Measurements from ENCODE around the gene ADAMTS16.

ADAMTS16 gene

GRCh38 chr5:5359618-5360017, 219.5 kb downstream of the ADAMTS16 start:
- Histone ChIP-seq H2AFZ (ENCODE audit: low read length) (no peak overlapping the region), H3K27me3 (replicated peaks; ENCODE audit: insufficient read depth, low read length) (no peaks in the 10 kb centered on the region), H3K4me2 (ENCODE audit: low read depth, low read length) (no peak overlapping the region), H4K20me1 (ENCODE audit: insufficient read depth, low read length) (no peaks in the 10 kb centered on the region), H3K4me3 (ENCODE audit: low read length) (no peak overlapping the region), H3K79me2 (ENCODE audit: low read length) (no peaks in the 10 kb centered on the region), H3K9me3 (replicated peaks; ENCODE audit: insufficient read depth, low read length) (no peaks in the 10 kb centered on the region), H3K27ac (ENCODE audit: low read length) (no peak overlapping the region), H3K36me3 (replicated peaks; ENCODE audit: insufficient read depth, low read length) (no peaks in the 10 kb centered on the region), H3K9me2 (replicated peaks; ENCODE audit: insufficient read depth, low read length) (no peaks in the 10 kb centered on the region; the same call in 1 of the 2 replicates), H3F3A (ENCODE audit: insufficient read depth, low read length) (no peaks in the 10 kb centered on the region), H3K4me1 (ENCODE audit: low read length) (no peaks in the 10 kb centered on the region), H3K9ac (ENCODE audit: low read length) (no peak overlapping the region)
- no peak for DNase-seq
- TF ChIP-seq EZH2 (optimal IDR thresholded peaks at IDR 0.05; ENCODE audit: low read depth, low read length) (no peak), CTCF (IDR thresholded peaks at IDR 0.05; ENCODE audit: low read length) (no peak), EZH2phosphoT487 (IDR thresholded peaks at IDR 0.05; ENCODE audit: low read length) (no peak)

GRCh38 chr5:5360363-5360940, 220.3 kb downstream of the ADAMTS16 start:
- Histone ChIP-seq H3K27ac (ENCODE audit: low read length) (no peak overlapping the region), H3K9me3 (replicated peaks; ENCODE audit: insufficient read depth, low read length) (no peaks in the 10 kb centered on the region), H2AFZ (ENCODE audit: low read length) (no peak overlapping the region), H3K79me2 (ENCODE audit: low read length) (no peaks in the 10 kb centered on the region), H3K36me3 (replicated peaks; ENCODE audit: insufficient read depth, low read length) (no peaks in the 10 kb centered on the region), H3K9ac (ENCODE audit: low read length) (no peak overlapping the region), H3K4me1 (ENCODE audit: low read length) (no peaks in the 10 kb centered on the region), H3K9me2 (replicated peaks; ENCODE audit: insufficient read depth, low read length) (no peaks in the 10 kb centered on the region), H3F3A (ENCODE audit: insufficient read depth, low read length) (no peaks in the 10 kb centered on the region), H3K4me2 (ENCODE audit: low read depth, low read length) (no peak overlapping the region), H4K20me1 (ENCODE audit: insufficient read depth, low read length) (no peaks in the 10 kb centered on the region), H3K4me3 (ENCODE audit: low read length) (no peak overlapping the region), H3K27me3 (replicated peaks; ENCODE audit: insufficient read depth, low read length) (no peaks in the 10 kb centered on the region)
- TF ChIP-seq EZH2 (optimal IDR thresholded peaks at IDR 0.05; ENCODE audit: low read depth, low read length) (no peak), EZH2phosphoT487 (IDR thresholded peaks at IDR 0.05; ENCODE audit: low read length) (no peak), CTCF (IDR thresholded peaks at IDR 0.05; ENCODE audit: low read length) (no peak)
- no peak for DNase-seq

GRCh38 chr5:5360941-5361520, 220.9 kb downstream of the ADAMTS16 start:
- Histone ChIP-seq H3K79me2 (ENCODE audit: low read length) (no peaks in the 10 kb centered on the region), H3K9me2 (replicated peaks; ENCODE audit: insufficient read depth, low read length) (no peaks in the 10 kb centered on the region), H3K9me3 (replicated peaks; ENCODE audit: insufficient read depth, low read length) (no peaks in the 10 kb centered on the region), H3K9ac (ENCODE audit: low read length) (no peak overlapping the region), H4K20me1 (ENCODE audit: insufficient read depth, low read length) (no peaks in the 10 kb centered on the region), H2AFZ (ENCODE audit: low read length) (no peak overlapping the region), H3K27ac (ENCODE audit: low read length) (no peak overlapping the region), H3F3A (ENCODE audit: insufficient read depth, low read length) (no peaks in the 10 kb centered on the region), H3K36me3 (replicated peaks; ENCODE audit: insufficient read depth, low read length) (no peaks in the 10 kb centered on the region), H3K4me3 (ENCODE audit: low read length) (no peak overlapping the region), H3K4me1 (ENCODE audit: low read length) (no peaks in the 10 kb centered on the region), H3K4me2 (ENCODE audit: low read depth, low read length) (no peak overlapping the region), H3K27me3 (replicated peaks; ENCODE audit: insufficient read depth, low read length) (no peaks in the 10 kb centered on the region)
- no peak for DNase-seq
- no peak for TF ChIP-seq EZH2phosphoT487 (IDR thresholded peaks at IDR 0.05; ENCODE audit: low read length)

GRCh38 chr5:5363045-5363444, 222.9 kb downstream of the ADAMTS16 start:
- no peak for DNase-seq

More at GRCh38 chr5:5363045-5363444, 222.9 kb downstream of the ADAMTS16 start:
- H3K4me2 ChIP-seq (ENCODE audit: low read depth, low read length) = no peak overlapping the region
- H3K9me3 ChIP-seq (replicated peaks; ENCODE audit: insufficient read depth, low read length) = no peaks in the 10 kb centered on the region
- no peaks in the 10 kb centered on the region for H3F3A ChIP-seq (ENCODE audit: insufficient read depth, low read length)
- H3K4me3 ChIP-seq (ENCODE audit: low read length) = no peak overlapping the region
- no peak overlapping the region for H2AFZ ChIP-seq (ENCODE audit: low read length)
- no peak overlapping the region for H3K9ac ChIP-seq (ENCODE audit: low read length)
- no peaks in the 10 kb centered on the region for H3K9me2 ChIP-seq (replicated peaks; ENCODE audit: insufficient read depth, low read length)
- H4K20me1 ChIP-seq (ENCODE audit: insufficient read depth, low read length) = no peaks in the 10 kb centered on the region
- H3K36me3 ChIP-seq (replicated peaks; ENCODE audit: insufficient read depth, low read length) = no peaks in the 10 kb centered on the region
- TF ChIP-seq CTCF (IDR thresholded peaks at IDR 0.05; ENCODE audit: low read length) (no peak), EZH2phosphoT487 (IDR thresholded peaks at IDR 0.05; ENCODE audit: low read length) (no peak), EZH2 (optimal IDR thresholded peaks at IDR 0.05; ENCODE audit: low read depth, low read length) (no peak)
- H3K27ac ChIP-seq (ENCODE audit: low read length) = no peak overlapping the region
- no peaks in the 10 kb centered on the region for H3K79me2 ChIP-seq (ENCODE audit: low read length)
- no peaks in the 10 kb centered on the region for H3K4me1 ChIP-seq (ENCODE audit: low read length)
- no peaks in the 10 kb centered on the region for H3K27me3 ChIP-seq (replicated peaks; ENCODE audit: insufficient read depth, low read length)

Measured in MM.1S (cell line).